DOHH2 (cell line): Measurements from ENCODE around the gene DIDO1.

Experiments
- H3F3A ChIP-seq: fragments of 200-600 bp; sonication (generic), shearing (Covaris generic); 2 replicates; pipeline ENCODE4 v1.6.0; 2016; ENCODE audit warnings: antibody characterized with exemption, mild to moderate bottlenecking; ENCODE audit not compliant: control insufficient read depth, insufficient read depth
- H3K27ac ChIP-seq: fragments of 200-600 bp; sonication (generic); 2 replicates; pipeline ENCODE4 v1.5.1; 2014; ENCODE audit warnings: low read depth, mild to moderate bottlenecking, low read length, moderate library complexity
- H3K27me3 ChIP-seq: fragments of 200-600 bp; sonication (generic); 2 replicates; pipeline ENCODE4 v1.6.1; 2014; ENCODE audit warnings: mild to moderate bottlenecking, low read length, mixed read lengths; ENCODE audit not compliant: control insufficient read depth
- H3K36me3 ChIP-seq: fragments of 200-600 bp; sonication (generic); 2 replicates; pipeline ENCODE4 v1.6.1; 2014; ENCODE audit warnings: mild to moderate bottlenecking, low read length, moderate library complexity, mixed read lengths; ENCODE audit not compliant: control insufficient read depth
- H3K4me1 ChIP-seq: fragments of 200-600 bp; sonication (generic); 2 replicates; pipeline ENCODE4 v1.6.1; 2014; ENCODE audit warnings: mild to moderate bottlenecking, low read length, mixed read lengths; ENCODE audit not compliant: control insufficient read depth
- H3K4me2 ChIP-seq: fragments of 200-600 bp; sonication (generic); 2 replicates; pipeline ENCODE4 v1.6.0; 2014; ENCODE audit warnings: mild to moderate bottlenecking, low read length, moderate library complexity
- H3K4me3 ChIP-seq: fragments of 200-600 bp; sonication (generic); 2 replicates; pipeline ENCODE4 v1.5.1; 2014; ENCODE audit warnings: mild to moderate bottlenecking, low read length, mixed read lengths
- H3K79me2 ChIP-seq: fragments of 200-600 bp; sonication (generic); 2 replicates; pipeline ENCODE4 v1.6.1; 2014; ENCODE audit warnings: mild to moderate bottlenecking, low read length, mixed read lengths; ENCODE audit not compliant: control insufficient read depth
- H3K9me2 ChIP-seq: fragments of 200-600 bp; sonication (generic); replicated peaks from 2 replicates; pipeline ENCODE4 v1.6.1; 2014; ENCODE audit warnings: mild to moderate bottlenecking, low read length, mixed read lengths; ENCODE audit not compliant: control insufficient read depth
- H3K9me3 ChIP-seq: fragments of 200-600 bp; sonication (generic); 2 replicates; pipeline ENCODE4 v1.6.1; 2014; ENCODE audit warnings: antibody characterized with exemption, low read length, mixed read lengths; ENCODE audit not compliant: control insufficient read depth, insufficient read depth
- H4K20me1 ChIP-seq: fragments of 200-600 bp; sonication (generic); 2 replicates; pipeline ENCODE4 v1.6.0; 2014; ENCODE audit warnings: low read depth, mild to moderate bottlenecking, antibody characterized with exemption, low read length, moderate library complexity; ENCODE audit not compliant: control insufficient read depth, insufficient read depth
- EZH2phosphoT487 ChIP-seq: fragments of 200-600 bp; sonication (generic); IDR thresholded peaks from 2 replicates; pipeline ENCODE4 v1.6.1; 2017; ENCODE audit warnings: borderline replicate concordance, mild to moderate bottlenecking, antibody characterized with exemption, low read length, moderate library complexity, mixed read lengths
- TF ChIP-seq, protein P1 (sequence below): fragments of 200-600 bp; sonication (generic); IDR thresholded peaks from one replicate; pipeline ENCODE4 v1.5.1; 2014; ENCODE audit warnings: antibody characterized with exemption, mild to moderate bottlenecking, low read depth, low read length; ENCODE audit not compliant: poor library complexity, severe bottlenecking

The DIDO1 gene

DNA sequence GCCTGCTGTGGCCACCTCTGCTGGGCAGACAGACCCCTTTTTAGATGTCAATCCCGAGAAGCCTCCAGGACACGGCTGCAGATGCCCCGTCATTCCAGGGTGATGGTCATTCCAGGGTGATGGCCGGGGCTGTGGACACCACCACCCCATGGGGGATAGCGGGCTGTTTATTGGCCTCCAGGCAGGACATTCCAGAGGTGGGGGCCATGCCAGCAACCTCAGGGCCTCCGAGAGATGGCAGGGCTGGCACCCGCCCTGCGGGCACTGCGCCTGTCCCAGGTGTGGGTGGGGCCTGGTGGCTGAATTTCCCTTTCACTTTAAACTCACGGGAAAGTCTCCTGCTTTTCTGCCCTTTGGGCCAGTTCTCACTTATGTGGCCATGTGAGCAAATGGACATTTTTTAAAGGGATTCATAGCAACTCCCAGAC, 94.9 kb downstream of the DIDO1 start:
- Histone ChIP-seq H3K9me2 (no peaks in the 10 kb centered on the region), H3K36me3 (no peaks in the 10 kb centered on the region), H3K9me3 (no peaks in the 10 kb centered on the region), H3K27ac (no peak overlapping the region), H3K27me3 (no peaks in the 10 kb centered on the region; the same call in 1 of the 2 replicates), H3F3A (no peaks in the 10 kb centered on the region), H4K20me1 (no peaks in the 10 kb centered on the region), H3K4me1 (peaks cover 16% of the 10 kb centered on the region), H3K4me3 (no peak overlapping the region), H3K79me2 (no peaks in the 10 kb centered on the region), H3K4me2 (no peak overlapping the region)
- TF ChIP-seq, protein P1, sequence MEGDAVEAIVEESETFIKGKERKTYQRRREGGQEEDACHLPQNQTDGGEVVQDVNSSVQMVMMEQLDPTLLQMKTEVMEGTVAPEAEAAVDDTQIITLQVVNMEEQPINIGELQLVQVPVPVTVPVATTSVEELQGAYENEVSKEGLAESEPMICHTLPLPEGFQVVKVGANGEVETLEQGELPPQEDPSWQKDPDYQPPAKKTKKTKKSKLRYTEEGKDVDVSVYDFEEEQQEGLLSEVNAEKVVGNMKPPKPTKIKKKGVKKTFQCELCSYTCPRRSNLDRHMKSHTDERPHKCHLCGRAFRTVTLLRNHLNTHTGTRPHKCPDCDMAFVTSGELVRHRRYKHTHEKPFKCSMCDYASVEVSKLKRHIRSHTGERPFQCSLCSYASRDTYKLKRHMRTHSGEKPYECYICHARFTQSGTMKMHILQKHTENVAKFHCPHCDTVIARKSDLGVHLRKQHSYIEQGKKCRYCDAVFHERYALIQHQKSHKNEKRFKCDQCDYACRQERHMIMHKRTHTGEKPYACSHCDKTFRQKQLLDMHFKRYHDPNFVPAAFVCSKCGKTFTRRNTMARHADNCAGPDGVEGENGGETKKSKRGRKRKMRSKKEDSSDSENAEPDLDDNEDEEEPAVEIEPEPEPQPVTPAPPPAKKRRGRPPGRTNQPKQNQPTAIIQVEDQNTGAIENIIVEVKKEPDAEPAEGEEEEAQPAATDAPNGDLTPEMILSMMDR = no peak
- no peak for TF ChIP-seq EZH2phosphoT487

DNA sequence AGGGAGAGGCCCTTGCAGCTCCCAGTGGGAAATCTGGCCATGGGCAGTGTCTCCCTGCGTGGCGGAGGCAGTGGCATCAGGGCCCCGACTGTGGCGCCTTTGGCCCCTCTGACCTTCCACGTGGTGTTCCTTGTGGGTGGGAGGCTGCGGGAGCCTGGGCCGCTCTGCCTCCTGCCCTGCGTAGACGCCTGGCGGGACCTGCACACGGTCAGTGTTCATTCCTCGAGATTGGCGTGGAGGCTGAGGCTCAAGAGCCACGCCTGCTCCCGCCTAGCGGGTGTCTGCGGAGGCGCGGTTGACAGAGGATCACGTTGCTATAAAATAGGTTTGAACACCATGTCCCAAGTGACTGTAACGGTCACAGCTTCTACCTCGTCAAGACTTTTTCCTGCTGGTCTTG, 95.5 kb downstream of the DIDO1 start:
- Histone ChIP-seq H3K27ac (no peak overlapping the region), H3K9me2 (no peaks in the 10 kb centered on the region), H3F3A (no peaks in the 10 kb centered on the region), H3K9me3 (no peaks in the 10 kb centered on the region), H3K79me2 (no peaks in the 10 kb centered on the region), H3K4me1 (peaks cover 22% of the 10 kb centered on the region), H3K4me2 (no peak overlapping the region), H4K20me1 (no peaks in the 10 kb centered on the region), H3K27me3 (no peaks in the 10 kb centered on the region; the same call in 1 of the 2 replicates), H3K36me3 (no peaks in the 10 kb centered on the region), H3K4me3 (no peak overlapping the region)
- no peak for TF ChIP-seq EZH2phosphoT487
- TF ChIP-seq, protein P1 = no peak

DNA sequence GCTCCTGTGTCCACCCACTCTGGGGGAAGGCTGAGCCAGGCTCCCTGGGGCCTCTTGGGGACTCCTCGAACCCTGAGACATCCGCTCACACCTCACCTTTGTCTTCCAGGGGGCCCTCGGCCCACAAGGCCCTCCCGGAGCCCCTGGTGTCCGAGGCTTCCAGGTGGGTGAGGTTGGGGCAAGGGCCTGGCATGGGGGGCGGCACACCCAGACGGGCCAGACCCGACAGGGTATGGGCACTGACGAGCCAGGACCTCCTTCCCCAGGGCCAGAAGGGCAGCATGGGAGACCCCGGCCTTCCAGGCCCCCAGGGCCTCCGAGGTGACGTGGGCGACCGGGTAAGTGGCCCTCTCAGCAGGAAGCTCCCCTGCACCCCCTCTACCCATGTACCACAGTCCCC, 96.1 kb downstream of the DIDO1 start:
- peaks cover 26% of the 10 kb centered on the region for H3K4me1 ChIP-seq
- H3K36me3 ChIP-seq = no peaks in the 10 kb centered on the region

More for the DNA sequence above, 96.1 kb downstream of the DIDO1 start:
- H3K9me2 ChIP-seq = no peaks in the 10 kb centered on the region
- H3F3A ChIP-seq = no peaks in the 10 kb centered on the region
- no peak overlapping the region for H3K4me3 ChIP-seq
- no peak for TF ChIP-seq EZH2phosphoT487
- TF ChIP-seq, protein P1 = no peak
- no peak overlapping the region for H3K27ac ChIP-seq
- no peak overlapping the region for H3K4me2 ChIP-seq
- no peaks in the 10 kb centered on the region for H4K20me1 ChIP-seq
- H3K9me3 ChIP-seq = no peaks in the 10 kb centered on the region
- no peaks in the 10 kb centered on the region for H3K79me2 ChIP-seq
- peaks cover 4% of the 10 kb centered on the region; the same call in 1 of the 2 replicates for H3K27me3 ChIP-seq
